ENCODE data around the gene SND1.
A peak's percentile ranks its signal among the peaks of the same experiment; 100 is the strongest.
"Not testable (repeated sequence)": the region's sequence is repeated elsewhere in the genome, so short reads cannot be mapped to it uniquely, and the experiment has no call there.

The SND1 gene

GRCh38 chr7:127667759-127668530, 16.0 kb downstream of the SND1 start:
- H3K36me3 ChIP-seq (ENCODE audit: low read depth) = peaks cover 43% of the 10 kb centered on the region
- ATAC-seq (ENCODE audit: low read depth) (no peak), DNase-seq (ENCODE audit: low spot score) (no peak)
- H3K9me3 ChIP-seq (ENCODE audit: severe bottlenecking) = no peaks in the 10 kb centered on the region
- H3K4me3 ChIP-seq (ENCODE audit: severe bottlenecking) = no peak overlapping the region
- H3K4me1 ChIP-seq (ENCODE audit: insufficient read depth, poor library complexity, severe bottlenecking) = peaks cover 30% of the 10 kb centered on the region
- no peak for TF ChIP-seq CTCF (IDR thresholded peaks at IDR 0.05; ENCODE audit: poor library complexity, severe bottlenecking)
- no peaks in the 10 kb centered on the region for H3K27me3 ChIP-seq (ENCODE audit: insufficient read depth, poor library complexity, severe bottlenecking)
- H3K27ac ChIP-seq (ENCODE audit: poor library complexity, severe bottlenecking) = peak overlapping the region; percentile 80

- TF ChIP-seq CTCF (IDR thresholded peaks at IDR 0.05; ENCODE audit: poor library complexity, severe bottlenecking) = no peak
- peaks cover 28% of the 10 kb centered on the region for H3K4me1 ChIP-seq (ENCODE audit: insufficient read depth, poor library complexity, severe bottlenecking)
- no peaks in the 10 kb centered on the region for H3K27me3 ChIP-seq (ENCODE audit: insufficient read depth, poor library complexity, severe bottlenecking)
- H3K36me3 ChIP-seq (ENCODE audit: low read depth) = peaks cover 67% of the 10 kb centered on the region
- no peak overlapping the region for H3K27ac ChIP-seq (ENCODE audit: poor library complexity, severe bottlenecking)
- no peak for ATAC-seq (ENCODE audit: low read depth)
- no peak for DNase-seq (ENCODE audit: low spot score)
- H3K4me3 ChIP-seq (ENCODE audit: severe bottlenecking) = no peak overlapping the region
- no peaks in the 10 kb centered on the region for H3K9me3 ChIP-seq (ENCODE audit: severe bottlenecking)
These were observed 19.3 kb downstream of the SND1 start for GRCh38 chr7:127671341-127671740.

DNA sequence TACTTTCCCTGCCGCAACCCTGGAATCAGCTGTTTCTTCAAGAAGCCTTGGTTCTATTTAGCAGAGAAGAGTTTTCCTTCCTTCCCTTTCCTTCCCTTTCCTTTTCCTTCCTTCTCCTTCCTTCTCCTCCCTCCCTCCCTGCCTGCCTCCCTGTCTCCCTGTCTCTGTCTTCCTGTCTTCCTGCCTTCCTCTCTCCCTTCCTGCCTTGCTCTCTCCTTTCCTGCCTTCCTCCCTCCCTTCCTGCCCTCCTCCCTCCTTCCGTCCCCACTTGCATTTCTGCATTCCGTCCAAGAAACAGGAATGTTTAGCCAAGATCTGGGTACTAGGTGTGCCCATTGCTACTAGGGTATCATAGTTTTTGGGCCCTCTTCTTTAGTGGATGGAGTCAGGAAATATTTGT, 21.9 kb downstream of the SND1 start:
- no peak for TF ChIP-seq CTCF (IDR thresholded peaks at IDR 0.05; ENCODE audit: poor library complexity, severe bottlenecking)
- H3K27ac ChIP-seq (ENCODE audit: poor library complexity, severe bottlenecking) = peak overlapping the region; percentile 9
- no peak overlapping the region for H3K4me3 ChIP-seq (ENCODE audit: severe bottlenecking)
- DNase-seq (ENCODE audit: low spot score) = no peak
- peaks cover 10% of the 10 kb centered on the region for H3K4me1 ChIP-seq (ENCODE audit: insufficient read depth, poor library complexity, severe bottlenecking)
- ATAC-seq (ENCODE audit: low read depth) = peak; percentile 36; the same call in 1 of the 3 replicates
- H3K9me3 ChIP-seq (ENCODE audit: severe bottlenecking) = no peaks in the 10 kb centered on the region
- peaks cover 87% of the 10 kb centered on the region for H3K36me3 ChIP-seq (ENCODE audit: low read depth)
- H3K27me3 ChIP-seq (ENCODE audit: insufficient read depth, poor library complexity, severe bottlenecking) = no peaks in the 10 kb centered on the region

- H3K9me3 ChIP-seq (ENCODE audit: severe bottlenecking) = peaks cover under 1% of the 10 kb centered on the region
- no peak overlapping the region for H3K4me3 ChIP-seq (ENCODE audit: severe bottlenecking)
- TF ChIP-seq CTCF (IDR thresholded peaks at IDR 0.05; ENCODE audit: poor library complexity, severe bottlenecking) = no peak
- H3K4me1 ChIP-seq (ENCODE audit: insufficient read depth, poor library complexity, severe bottlenecking) = peaks cover 10% of the 10 kb centered on the region
- peaks cover 89% of the 10 kb centered on the region for H3K36me3 ChIP-seq (ENCODE audit: low read depth)
- ATAC-seq (ENCODE audit: low read depth) (no peak), DNase-seq (ENCODE audit: low spot score) (no peak)
- H3K27ac ChIP-seq (ENCODE audit: poor library complexity, severe bottlenecking) = peak overlapping the region; percentile 9
- H3K27me3 ChIP-seq (ENCODE audit: insufficient read depth, poor library complexity, severe bottlenecking) = no peaks in the 10 kb centered on the region
These were observed 22.4 kb downstream of the SND1 start for GRCh38 chr7:127674361-127674760.

- not testable (repeated sequence) for DNase-seq (ENCODE audit: low spot score); H3K9me3 ChIP-seq (ENCODE audit: severe bottlenecking); H3K4me1 ChIP-seq (ENCODE audit: insufficient read depth, poor library complexity, severe bottlenecking); H3K4me3 ChIP-seq (ENCODE audit: severe bottlenecking); ATAC-seq (ENCODE audit: low read depth); H3K27ac ChIP-seq (ENCODE audit: poor library complexity, severe bottlenecking); H3K27me3 ChIP-seq (ENCODE audit: insufficient read depth, poor library complexity, severe bottlenecking)
- H3K36me3 ChIP-seq (ENCODE audit: low read depth) = peaks cover 89% of the 10 kb centered on the region
These were observed 22.9 kb downstream of the SND1 start for GRCh38 chr7:127674923-127675322.
